Measurements from ENCODE around the gene TEX14.
"Not testable (repeated sequence)": the region's sequence is repeated elsewhere in the genome, so short reads cannot be mapped to it uniquely, and the experiment has no call there.

Gene TEX14

GRCh38 chr17:58565389-58566311, 126.2 kb downstream of the TEX14 start:
- DNase-seq (ENCODE audit: low spot score) = no peak

- DNase-seq (ENCODE audit: low spot score) = no peak
Observed at GRCh38 chr17:58564971-58565370, 126.9 kb downstream of the TEX14 start.

GRCh38 chr17:58564243-58564642, 127.6 kb downstream of the TEX14 start:
- DNase-seq (ENCODE audit: low spot score) = no peak

- DNase-seq (ENCODE audit: low spot score) = no peak
Observed at GRCh38 chr17:58560511-58560910, 131.3 kb downstream of the TEX14 start.

GRCh38 chr17:58557981-58558380, 133.9 kb downstream of the TEX14 start:
- DNase-seq (ENCODE audit: low spot score) = no peak

- no peak for DNase-seq (ENCODE audit: low spot score)
Observed at GRCh38 chr17:58556833-58557250, 135.0 kb downstream of the TEX14 start.

- not testable (repeated sequence) for DNase-seq (ENCODE audit: low spot score)
Observed at GRCh38 chr17:58555109-58555508, 136.7 kb downstream of the TEX14 start.

- DNase-seq (ENCODE audit: low spot score) = no peak
Observed at GRCh38 chr17:58541249-58541648, 150.6 kb downstream of the TEX14 start.

- no peak for DNase-seq (ENCODE audit: low spot score)
Observed at GRCh38 chr17:58539698-58540097, 152.1 kb downstream of the TEX14 start.

GRCh38 chr17:58538811-58539409, 152.9 kb downstream of the TEX14 start:
- DNase-seq (ENCODE audit: low spot score) = no peak

- no peak for DNase-seq (ENCODE audit: low spot score)
Observed at GRCh38 chr17:58537266-58537665, 154.6 kb downstream of the TEX14 start.

- no peak for DNase-seq (ENCODE audit: low spot score)
Observed at GRCh38 chr17:58536542-58536941, 155.3 kb downstream of the TEX14 start.

- DNase-seq (ENCODE audit: low spot score) = no peak
Observed at GRCh38 chr17:58535431-58535830, 156.4 kb downstream of the TEX14 start.

- DNase-seq (ENCODE audit: low spot score) = no peak
Observed at GRCh38 chr17:58534901-58535421, 156.9 kb downstream of the TEX14 start.

- DNase-seq (ENCODE audit: low spot score) = no peak
Observed at GRCh38 chr17:58534331-58534730, 157.5 kb downstream of the TEX14 start.

- DNase-seq (ENCODE audit: low spot score) = no peak
Observed at GRCh38 chr17:58533616-58534188, 158.1 kb downstream of the TEX14 start.

- no peak for DNase-seq (ENCODE audit: low spot score)
Observed at GRCh38 chr17:58532555-58532951, 159.3 kb downstream of the TEX14 start.

GRCh38 chr17:58531661-58532554, 159.9 kb downstream of the TEX14 start:
- peak; percentile 24 for DNase-seq (ENCODE audit: low spot score)

GRCh38 chr17:58531122-58531521, 160.7 kb downstream of the TEX14 start:
- no peak for DNase-seq (ENCODE audit: low spot score)

GRCh38 chr17:58530655-58531054, 161.2 kb downstream of the TEX14 start:
- no peak for DNase-seq (ENCODE audit: low spot score)

GRCh38 chr17:58529275-58529674, 162.6 kb downstream of the TEX14 start:
- DNase-seq (ENCODE audit: low spot score) = no peak

- no peak for DNase-seq (ENCODE audit: low spot score)
Observed at GRCh38 chr17:58528443-58528842, 163.4 kb downstream of the TEX14 start.

Data from activated CD4-positive, alpha-beta T cell treated with anti-CD3 and anti-CD28 coated beads, Interleukin-2, Interleukin-4, amounts not matched to agents 100 ng/mL and 50 ng/mL, durations not matched to agents 16 hours and 8 hours (primary cell).